Measurements from ENCODE around the gene EIF3A.

The EIF3A gene

DNA sequence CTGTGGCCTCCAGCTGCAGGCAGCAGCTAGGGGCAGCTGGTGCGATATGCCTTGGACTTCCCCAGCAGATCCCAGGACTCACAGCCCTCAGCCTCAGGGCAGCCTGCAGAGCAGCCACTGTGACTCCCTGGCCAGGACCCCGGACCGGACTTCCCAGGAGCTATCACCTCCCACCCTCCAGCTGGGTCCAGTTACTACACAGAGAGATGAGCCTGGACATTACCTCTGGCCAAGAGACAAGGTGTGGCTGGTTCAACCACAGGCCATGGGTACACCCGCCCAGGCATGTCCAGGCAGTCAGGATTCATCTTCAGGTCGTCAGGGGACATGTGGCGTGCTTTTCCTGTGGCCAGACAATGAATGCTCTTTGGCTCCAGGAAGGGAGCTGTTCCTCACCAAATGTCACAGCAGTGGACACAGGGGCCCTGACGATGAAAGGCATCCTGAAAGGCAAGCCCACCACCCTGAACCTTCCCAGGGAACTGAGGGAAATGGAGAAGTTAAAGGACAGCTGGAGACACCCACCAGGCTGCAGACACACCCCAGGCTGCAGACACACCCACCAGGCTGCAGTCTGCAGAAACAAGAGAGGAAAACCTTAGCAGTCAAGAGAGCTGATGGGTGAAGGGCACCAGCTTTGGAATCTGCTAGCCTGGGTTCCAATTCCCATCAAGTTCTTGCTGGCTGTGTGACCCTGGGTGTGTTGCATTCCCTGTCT lies 76.9 kb downstream of the EIF3A start:
- Histone ChIP-seq H3K23ac (ENCODE audit: low read length) (no peak overlapping the region), H4K8ac (ENCODE audit: low read depth, low read length) (no peak overlapping the region), H3K18ac (ENCODE audit: low read length) (no peak overlapping the region), H3K27ac (ENCODE audit: low read depth, low read length) (no peak overlapping the region), H3K4me3 (ENCODE audit: low read length) (no peak overlapping the region), H3K79me1 (ENCODE audit: low read length) (no peaks in the 10 kb centered on the region), H2AK5ac (ENCODE audit: low read length) (no peak overlapping the region), H3K4me2 (ENCODE audit: low read length) (no peak overlapping the region), H2BK5ac (ENCODE audit: low read length) (no peak overlapping the region), H2BK15ac (replicated peaks; ENCODE audit: low read depth) (no peak overlapping the region), H3K4ac (ENCODE audit: low read depth, low read length) (no peak overlapping the region), H2BK120ac (ENCODE audit: low read depth, low read length) (no peak overlapping the region), H3K79me2 (ENCODE audit: control insufficient read depth, insufficient read depth, low read length) (no peaks in the 10 kb centered on the region), H3K4me1 (ENCODE audit: control insufficient read depth, low read depth, low read length) (no peaks in the 10 kb centered on the region), H3K36me3 (ENCODE audit: control insufficient read depth, insufficient read depth, low read length) (no peaks in the 10 kb centered on the region), H4K5ac (ENCODE audit: low read length) (no peak overlapping the region), H3K56ac (ENCODE audit: low read length) (no peak overlapping the region), H3K9ac (ENCODE audit: low read length) (no peak overlapping the region), H3K27me3 (ENCODE audit: insufficient read depth, low read length, poor library complexity) (no peaks in the 10 kb centered on the region)
- no CpG with 5 or more reads among the region's 7 CpGs for WGBS (ENCODE audit: extremely low coverage, insufficient coverage, low lambda C conversion rate)
- no peak for DNase-seq

DNA sequence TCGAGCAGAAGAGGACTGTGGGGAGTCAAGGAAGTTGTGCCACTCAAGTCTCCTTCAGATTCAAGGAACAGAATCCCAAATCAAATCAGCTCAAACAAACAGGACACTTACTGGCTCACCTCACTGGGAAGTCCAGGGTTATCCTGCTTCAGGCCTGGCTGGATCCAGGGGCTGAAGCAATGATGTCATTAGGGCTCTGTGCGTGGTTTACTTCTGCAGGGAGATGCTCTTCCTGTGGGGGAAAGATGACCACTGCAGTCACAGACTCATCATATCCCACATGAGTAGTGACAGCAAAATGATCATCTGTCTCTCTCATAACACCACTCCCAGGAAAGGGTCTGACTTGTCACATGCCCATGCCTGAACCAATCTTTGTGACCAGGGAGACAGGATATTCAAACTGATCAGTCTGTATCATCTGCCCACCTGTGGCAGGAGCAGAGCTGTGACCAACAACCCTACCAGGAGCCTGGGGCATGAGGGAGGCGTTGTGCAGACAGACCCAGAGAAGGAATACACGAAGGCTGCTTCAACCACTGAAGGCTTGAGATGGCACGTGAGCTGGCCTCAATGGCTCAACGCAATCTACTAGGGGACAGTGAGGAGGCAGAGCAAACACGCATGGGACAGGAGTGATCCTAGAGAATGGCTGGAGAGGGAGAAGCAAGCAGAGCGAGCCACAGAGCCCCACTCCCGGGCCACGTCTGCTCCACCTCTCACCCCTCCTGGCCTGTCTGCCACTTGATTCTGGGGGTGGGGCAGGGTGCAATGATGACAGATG lies 78.7 kb downstream of the EIF3A start:
- no peak for DNase-seq
- Histone ChIP-seq H2AK5ac (ENCODE audit: low read length) (no peak overlapping the region), H3K4me1 (ENCODE audit: control insufficient read depth, low read depth, low read length) (no peaks in the 10 kb centered on the region), H3K9ac (ENCODE audit: low read length) (no peak overlapping the region), H3K4me3 (ENCODE audit: low read length) (no peak overlapping the region), H2BK5ac (ENCODE audit: low read length) (no peak overlapping the region), H4K8ac (ENCODE audit: low read depth, low read length) (no peak overlapping the region), H2BK120ac (ENCODE audit: low read depth, low read length) (no peak overlapping the region), H3K36me3 (ENCODE audit: control insufficient read depth, insufficient read depth, low read length) (no peaks in the 10 kb centered on the region), H3K27ac (ENCODE audit: low read depth, low read length) (no peak overlapping the region), H3K4me2 (ENCODE audit: low read length) (no peak overlapping the region), H3K4ac (ENCODE audit: low read depth, low read length) (no peak overlapping the region), H3K18ac (ENCODE audit: low read length) (no peak overlapping the region), H2BK15ac (replicated peaks; ENCODE audit: low read depth) (no peak overlapping the region), H3K23ac (ENCODE audit: low read length) (no peak overlapping the region), H4K5ac (ENCODE audit: low read length) (no peak overlapping the region), H3K56ac (ENCODE audit: low read length) (no peak overlapping the region), H3K79me2 (ENCODE audit: control insufficient read depth, insufficient read depth, low read length) (no peaks in the 10 kb centered on the region), H3K27me3 (ENCODE audit: insufficient read depth, low read length, poor library complexity) (no peaks in the 10 kb centered on the region), H3K79me1 (ENCODE audit: low read length) (no peaks in the 10 kb centered on the region)
- WGBS (ENCODE audit: extremely low coverage, insufficient coverage, low lambda C conversion rate): no CpG with 5 or more reads among the region's 10 CpGs

DNA sequence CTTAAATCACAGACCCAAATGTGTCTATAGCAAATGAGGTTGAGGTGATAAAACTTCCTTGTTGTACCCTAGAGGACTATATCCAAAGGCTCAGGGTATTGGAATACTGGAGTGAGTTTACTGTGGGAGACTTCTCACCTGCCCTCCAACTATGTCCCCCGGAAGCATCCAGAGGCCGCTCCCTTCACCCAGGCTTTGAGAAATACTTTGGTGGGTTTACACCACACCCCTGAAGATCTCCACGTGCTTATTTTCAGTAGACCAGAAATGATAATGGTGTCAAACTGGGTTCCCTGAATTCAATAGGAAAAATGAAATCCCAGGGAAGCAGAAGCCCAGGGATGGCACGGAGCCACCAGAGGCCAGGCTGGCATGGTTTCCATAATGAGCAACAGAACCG lies 82.4 kb downstream of the EIF3A start:
- no peaks in the 10 kb centered on the region for H3K79me1 ChIP-seq (ENCODE audit: low read length)
- no peak overlapping the region for H4K5ac ChIP-seq (ENCODE audit: low read length)
- WGBS (ENCODE audit: extremely low coverage, insufficient coverage, low lambda C conversion rate): no CpG with 5 or more reads among the region's 5 CpGs
- no peak overlapping the region for H4K8ac ChIP-seq (ENCODE audit: low read depth, low read length)
- H3K56ac ChIP-seq (ENCODE audit: low read length): no peak overlapping the region
- H3K18ac ChIP-seq (ENCODE audit: low read length): no peak overlapping the region
- no peak overlapping the region for H2AK5ac ChIP-seq (ENCODE audit: low read length)
- H2BK120ac ChIP-seq (ENCODE audit: low read depth, low read length): no peak overlapping the region
- H3K23ac ChIP-seq (ENCODE audit: low read length): no peak overlapping the region
- no peak overlapping the region for H3K27ac ChIP-seq (ENCODE audit: low read depth, low read length)
- H3K79me2 ChIP-seq (ENCODE audit: control insufficient read depth, insufficient read depth, low read length): no peaks in the 10 kb centered on the region
- no peak overlapping the region for H3K4me3 ChIP-seq (ENCODE audit: low read length)
- no peaks in the 10 kb centered on the region for H3K27me3 ChIP-seq (ENCODE audit: insufficient read depth, low read length, poor library complexity)
- H2BK5ac ChIP-seq (ENCODE audit: low read length): no peak overlapping the region
- no peak overlapping the region for H3K4me2 ChIP-seq (ENCODE audit: low read length)
- H3K9ac ChIP-seq (ENCODE audit: low read length): no peak overlapping the region
- H3K36me3 ChIP-seq (ENCODE audit: control insufficient read depth, insufficient read depth, low read length): no peaks in the 10 kb centered on the region
- no peaks in the 10 kb centered on the region for H3K4me1 ChIP-seq (ENCODE audit: control insufficient read depth, low read depth, low read length)
- H3K4ac ChIP-seq (ENCODE audit: low read depth, low read length): no peak overlapping the region
- H2BK15ac ChIP-seq (replicated peaks; ENCODE audit: low read depth): no peak overlapping the region
- no peak for DNase-seq

DNA sequence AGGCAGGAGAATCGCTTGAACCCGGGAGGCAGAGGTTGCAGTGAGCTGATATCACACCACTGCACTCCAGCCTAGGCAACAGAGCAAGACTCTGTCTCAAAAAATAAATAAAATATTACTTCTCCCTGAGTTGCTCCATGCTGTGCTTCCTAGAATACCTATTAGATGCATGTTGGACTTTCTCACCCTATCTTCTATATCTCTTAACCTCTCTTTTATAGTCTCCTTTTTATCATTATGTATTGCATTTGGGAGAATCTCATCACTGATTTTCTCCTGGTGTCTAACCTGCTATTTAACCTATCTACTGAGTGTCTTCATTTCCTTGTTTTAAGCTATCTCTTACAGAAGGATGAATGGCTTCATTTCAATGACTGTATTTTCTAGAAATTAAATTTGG lies 83.2 kb downstream of the EIF3A start:
- no peak overlapping the region for H4K8ac ChIP-seq (ENCODE audit: low read depth, low read length)
- WGBS (ENCODE audit: extremely low coverage, insufficient coverage, low lambda C conversion rate): no CpG with 5 or more reads among the region's 2 CpGs

DNA sequence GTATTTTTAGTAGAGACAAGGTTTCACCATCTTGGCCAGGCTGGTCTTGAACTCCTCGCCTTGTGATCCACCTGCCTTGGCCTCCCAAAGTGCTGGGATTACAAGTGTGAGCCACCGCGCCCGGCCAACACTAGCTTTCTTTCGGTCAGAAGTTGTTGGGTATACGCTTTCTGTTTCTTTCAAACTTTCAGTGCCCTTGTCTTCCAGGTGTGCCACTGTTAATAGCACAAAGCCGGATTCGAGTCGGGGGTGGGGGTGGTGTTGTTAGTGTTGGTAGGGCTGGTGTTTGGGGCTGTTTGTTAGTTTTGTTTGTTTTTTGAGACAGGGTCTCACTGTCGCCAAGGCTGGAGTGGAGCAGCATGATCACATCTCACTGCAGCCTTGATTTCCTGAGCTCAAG lies 84.9 kb downstream of the EIF3A start:
- H3K27ac ChIP-seq (ENCODE audit: low read depth, low read length): no peak overlapping the region
- H3K56ac ChIP-seq (ENCODE audit: low read length): no peak overlapping the region
- no peak overlapping the region for H3K4ac ChIP-seq (ENCODE audit: low read depth, low read length)
- H3K79me2 ChIP-seq (ENCODE audit: control insufficient read depth, insufficient read depth, low read length): no peaks in the 10 kb centered on the region
- no CpG with 5 or more reads among the region's 10 CpGs for WGBS (ENCODE audit: extremely low coverage, insufficient coverage, low lambda C conversion rate)
- no peak overlapping the region for H3K18ac ChIP-seq (ENCODE audit: low read length)
- no peak overlapping the region for H4K8ac ChIP-seq (ENCODE audit: low read depth, low read length)
- H2AK5ac ChIP-seq (ENCODE audit: low read length): no peak overlapping the region
- no peak overlapping the region for H3K9ac ChIP-seq (ENCODE audit: low read length)
- no peaks in the 10 kb centered on the region for H3K4me1 ChIP-seq (ENCODE audit: control insufficient read depth, low read depth, low read length)
- H3K79me1 ChIP-seq (ENCODE audit: low read length): no peaks in the 10 kb centered on the region
- no peak overlapping the region for H2BK5ac ChIP-seq (ENCODE audit: low read length)
- H3K4me2 ChIP-seq (ENCODE audit: low read length): no peak overlapping the region
- DNase-seq: no peak
- H3K36me3 ChIP-seq (ENCODE audit: control insufficient read depth, insufficient read depth, low read length): no peaks in the 10 kb centered on the region
- no peaks in the 10 kb centered on the region for H3K27me3 ChIP-seq (ENCODE audit: insufficient read depth, low read length, poor library complexity)
- H2BK15ac ChIP-seq (replicated peaks; ENCODE audit: low read depth): no peak overlapping the region
- H2BK120ac ChIP-seq (ENCODE audit: low read depth, low read length): no peak overlapping the region
- no peak overlapping the region for H3K4me3 ChIP-seq (ENCODE audit: low read length)
- no peak overlapping the region for H3K23ac ChIP-seq (ENCODE audit: low read length)
- H4K5ac ChIP-seq (ENCODE audit: low read length): no peak overlapping the region

More for the DNA sequence above, 83.2 kb downstream of the EIF3A start:
- Histone ChIP-seq H3K36me3 (ENCODE audit: control insufficient read depth, insufficient read depth, low read length) (no peaks in the 10 kb centered on the region), H3K79me1 (ENCODE audit: low read length) (no peaks in the 10 kb centered on the region), H3K4me3 (ENCODE audit: low read length) (no peak overlapping the region), H2BK120ac (ENCODE audit: low read depth, low read length) (no peak overlapping the region), H3K4me2 (ENCODE audit: low read length) (no peak overlapping the region), H3K56ac (ENCODE audit: low read length) (no peak overlapping the region), H3K27me3 (ENCODE audit: insufficient read depth, low read length, poor library complexity) (no peaks in the 10 kb centered on the region), H3K27ac (ENCODE audit: low read depth, low read length) (no peak overlapping the region), H3K4me1 (ENCODE audit: control insufficient read depth, low read depth, low read length) (no peaks in the 10 kb centered on the region), H3K4ac (ENCODE audit: low read depth, low read length) (no peak overlapping the region), H2AK5ac (ENCODE audit: low read length) (no peak overlapping the region), H3K9ac (ENCODE audit: low read length) (no peak overlapping the region), H3K18ac (ENCODE audit: low read length) (no peak overlapping the region), H3K23ac (ENCODE audit: low read length) (no peak overlapping the region), H3K79me2 (ENCODE audit: control insufficient read depth, insufficient read depth, low read length) (no peaks in the 10 kb centered on the region), H2BK5ac (ENCODE audit: low read length) (no peak overlapping the region), H2BK15ac (replicated peaks; ENCODE audit: low read depth) (no peak overlapping the region), H4K5ac (ENCODE audit: low read length) (no peak overlapping the region)
- no peak for DNase-seq
